Fibroblast of the conjunctiva (primary cell): Measurements from ENCODE around the gene EXPH5.
"Not testable (repeated sequence)": the region's sequence is repeated elsewhere in the genome, so short reads cannot be mapped to it uniquely, and the experiment has no call there.

Experiments
- DNase-seq: peaks from one replicate; pipeline ENCODE4 v3.0.0-alpha.2; 2010; ENCODE audit warnings: low read depth

EXPH5 gene, protein sequence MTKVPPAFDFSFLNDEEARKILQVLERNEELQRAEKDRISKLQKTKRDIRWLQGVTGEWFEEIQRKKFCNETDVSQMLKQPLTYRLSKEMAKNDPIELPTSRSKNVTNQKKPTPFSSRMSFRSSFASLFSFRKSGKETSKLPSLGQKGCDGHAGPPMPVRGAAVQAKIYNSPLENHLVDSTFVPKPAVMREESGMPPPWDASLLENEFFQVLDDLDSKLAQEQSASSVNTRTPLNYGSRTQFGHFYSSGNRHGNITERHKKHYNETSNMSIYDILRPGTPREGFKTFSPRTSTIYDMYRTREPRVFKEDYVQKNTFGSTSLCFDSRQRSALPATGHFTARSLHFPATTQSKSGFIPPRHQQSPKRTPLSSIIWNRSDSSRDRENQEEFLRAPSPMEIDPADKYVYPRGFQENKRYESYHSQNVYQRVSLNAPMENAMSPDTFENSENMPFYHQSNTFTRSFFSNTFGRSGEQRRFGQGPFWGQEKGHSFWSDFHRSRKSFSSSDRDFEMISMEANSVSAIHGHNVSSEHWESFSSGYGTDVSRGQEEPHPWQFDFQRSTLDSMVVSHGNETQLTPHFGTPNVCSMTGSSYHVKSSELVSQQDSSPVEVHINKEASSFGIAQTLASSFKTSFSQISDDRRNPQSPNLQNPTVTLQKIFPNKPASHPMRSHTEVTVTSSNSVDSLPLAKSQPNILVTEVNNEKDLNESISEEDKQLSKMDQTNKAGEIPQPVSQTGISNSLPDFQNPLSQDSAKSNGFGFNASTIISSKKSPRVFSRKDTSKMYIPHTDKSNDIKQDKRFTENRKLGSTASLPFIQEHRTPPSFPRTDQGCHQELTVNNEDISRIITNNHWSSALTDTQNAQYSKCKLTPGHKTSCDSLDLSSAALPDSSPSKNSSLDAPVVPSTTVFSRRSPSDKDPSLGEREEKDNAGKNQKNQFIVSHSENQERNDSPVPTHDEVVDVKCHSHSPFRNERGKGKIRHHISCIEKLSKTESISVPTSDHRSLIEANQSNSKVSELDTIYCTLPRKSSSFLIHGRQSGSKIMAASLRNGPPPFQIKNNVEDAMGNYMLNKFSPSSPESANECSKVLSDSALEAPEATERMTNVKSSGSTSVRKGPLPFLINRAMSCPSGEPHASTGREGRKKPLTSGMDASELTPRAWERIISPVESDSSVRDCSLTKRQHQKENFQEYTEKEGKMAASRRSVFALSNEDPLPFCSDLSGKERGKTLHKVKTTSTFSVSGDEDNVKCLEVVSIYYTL (N-terminal part only)

DNA sequence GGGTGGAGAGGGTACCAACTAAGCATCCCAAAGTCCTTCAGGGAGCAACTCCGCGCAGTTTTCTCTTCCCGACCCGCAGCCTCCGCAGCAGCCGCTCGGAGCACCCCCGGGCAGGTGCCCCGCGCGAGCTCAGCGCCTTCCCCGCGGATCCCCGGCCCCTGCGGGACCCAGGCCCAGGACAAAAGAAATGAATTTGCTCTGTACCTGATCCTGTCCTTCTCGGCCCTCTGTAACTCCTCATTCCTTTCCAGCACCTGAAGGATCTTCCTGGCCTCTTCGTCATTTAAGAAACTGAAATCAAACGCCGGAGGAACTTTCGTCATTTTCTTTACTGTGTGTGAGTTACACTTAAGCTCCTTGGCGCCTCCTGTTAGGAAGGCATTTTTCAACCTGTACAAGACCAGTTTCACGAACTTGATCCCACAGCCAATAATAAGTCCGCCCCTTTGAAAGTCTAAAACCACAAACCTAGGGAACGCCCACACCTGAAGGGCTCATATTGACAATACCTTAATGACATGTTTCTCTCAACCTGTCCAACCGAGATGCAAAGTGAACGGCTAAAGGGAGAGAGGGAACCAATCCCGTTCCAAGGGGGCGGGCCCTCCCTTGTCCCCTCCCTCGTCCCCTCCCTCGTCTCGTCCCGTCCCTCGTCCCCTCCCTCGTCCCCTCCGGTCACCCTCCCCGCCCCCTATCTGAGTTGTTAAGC is at the start of gene EXPH5:
Gene EXPH5 (minus strand): TSS at position 555 of the 709 bp plus-strand sequence. CDS start 232 bp downstream, at position 323.
- peak; percentile 12 for DNase-seq

DNA sequence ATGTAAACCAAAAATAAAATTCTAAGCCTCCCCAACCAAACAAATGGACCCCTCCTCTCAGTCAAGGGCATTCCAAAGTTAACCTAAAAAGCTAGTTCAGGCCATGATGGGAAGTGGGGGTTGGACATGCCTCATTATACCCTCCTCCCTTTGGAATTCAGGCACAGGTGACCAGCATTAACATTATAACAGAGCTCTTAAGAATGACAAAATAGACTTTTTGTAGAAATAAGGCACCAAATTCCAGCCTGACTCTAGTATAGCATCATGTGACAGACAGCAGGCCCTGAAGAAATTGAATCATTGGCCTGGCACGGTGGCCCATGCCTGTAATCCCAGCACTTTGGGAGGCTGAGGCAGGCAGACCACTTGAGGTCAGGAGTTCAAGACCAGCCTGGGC is 48.2 kb upstream of the EXPH5 start:
- DNase-seq = not testable (repeated sequence)

DNA sequence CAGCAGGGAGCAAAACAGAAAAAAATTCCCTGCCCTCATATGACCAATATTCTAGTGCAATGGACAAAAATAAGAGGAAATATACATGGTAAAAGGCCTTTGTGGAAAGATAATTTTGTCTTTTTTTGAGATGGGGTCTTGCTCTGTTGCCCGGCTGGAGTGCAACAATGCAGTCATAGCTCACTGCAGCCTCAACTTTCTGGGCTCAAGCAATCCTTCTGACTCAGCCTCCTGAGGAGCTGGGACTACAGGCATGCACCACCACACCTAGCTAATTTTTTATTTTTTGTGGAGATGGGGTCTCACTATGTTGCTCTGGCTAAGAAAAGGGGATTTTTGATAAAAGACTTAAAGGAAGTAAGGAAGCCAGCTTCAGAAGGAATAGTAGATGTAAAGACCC is 45.6 kb upstream of the EXPH5 start:
- no peak for DNase-seq

DNA sequence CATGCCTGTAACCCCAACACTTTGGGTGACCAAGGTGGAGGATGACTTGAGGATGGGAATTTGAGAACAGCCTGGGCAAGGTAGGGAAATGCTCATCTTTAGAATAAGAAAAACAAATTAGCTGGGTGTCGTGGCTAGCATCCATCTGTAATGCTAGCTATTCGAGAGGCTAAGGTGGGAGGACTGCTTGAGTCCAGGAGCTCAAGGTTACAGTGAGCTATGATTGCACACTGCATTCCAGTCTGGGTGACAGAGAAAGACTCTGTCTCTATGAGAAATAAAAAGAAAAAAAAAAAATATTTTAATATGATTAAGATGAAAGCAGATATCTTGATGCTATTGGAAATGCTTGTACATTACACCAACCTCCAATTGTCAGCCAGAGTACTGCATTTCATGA is 42.7 kb upstream of the EXPH5 start:
- no peak for DNase-seq

DNA sequence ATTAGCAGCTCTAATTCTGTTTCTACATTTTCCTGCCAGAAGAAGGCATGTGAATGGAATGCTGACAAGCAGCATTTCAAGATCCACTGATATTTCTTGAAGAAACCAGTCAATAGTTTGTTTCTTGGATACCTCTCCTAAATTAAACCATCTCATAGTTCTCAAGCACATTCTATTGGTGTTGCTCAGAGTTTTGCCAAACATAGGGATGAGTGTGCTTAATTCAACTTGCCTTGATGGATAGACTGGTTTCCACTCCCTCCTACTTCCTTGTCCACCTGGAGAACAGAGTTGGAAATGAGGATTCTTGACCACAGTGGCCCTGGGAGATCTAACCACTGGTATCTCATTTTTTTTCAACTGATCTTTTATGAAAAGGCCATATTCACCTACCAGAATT is 41.5 kb upstream of the EXPH5 start:
- DNase-seq = no peak

DNA sequence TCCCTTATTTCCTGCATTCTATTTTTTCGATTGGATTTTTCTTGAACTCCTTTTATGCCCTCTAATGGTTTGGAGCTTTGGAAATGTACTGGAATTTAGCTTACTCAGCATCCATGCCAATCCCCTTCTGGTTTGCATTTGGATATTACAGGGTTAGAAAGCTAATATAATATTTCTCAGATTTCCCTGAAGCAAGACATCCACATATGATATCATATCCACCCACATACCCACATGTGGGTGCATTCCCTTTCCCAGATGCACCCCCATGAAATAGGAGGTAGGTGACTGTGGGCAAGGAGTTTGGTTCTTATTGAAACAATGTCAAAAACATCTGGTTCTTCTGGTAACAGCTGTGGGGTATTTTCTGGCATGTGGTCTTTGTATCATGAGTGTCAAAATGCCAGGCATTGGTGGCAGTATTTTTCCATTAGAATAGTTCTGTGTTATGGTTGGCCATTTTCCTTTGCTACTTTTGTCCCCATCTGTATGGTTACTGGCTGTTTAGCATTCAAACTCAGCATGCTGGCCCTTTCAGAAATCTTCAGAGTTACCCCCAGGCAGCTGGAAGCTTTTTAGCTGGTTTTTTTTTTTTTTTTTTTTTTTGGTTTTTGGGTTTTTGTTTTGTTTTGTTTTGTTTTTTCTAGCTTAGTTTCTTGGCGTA is 38.6 kb upstream of the EXPH5 start:
- DNase-seq = no peak

DNA sequence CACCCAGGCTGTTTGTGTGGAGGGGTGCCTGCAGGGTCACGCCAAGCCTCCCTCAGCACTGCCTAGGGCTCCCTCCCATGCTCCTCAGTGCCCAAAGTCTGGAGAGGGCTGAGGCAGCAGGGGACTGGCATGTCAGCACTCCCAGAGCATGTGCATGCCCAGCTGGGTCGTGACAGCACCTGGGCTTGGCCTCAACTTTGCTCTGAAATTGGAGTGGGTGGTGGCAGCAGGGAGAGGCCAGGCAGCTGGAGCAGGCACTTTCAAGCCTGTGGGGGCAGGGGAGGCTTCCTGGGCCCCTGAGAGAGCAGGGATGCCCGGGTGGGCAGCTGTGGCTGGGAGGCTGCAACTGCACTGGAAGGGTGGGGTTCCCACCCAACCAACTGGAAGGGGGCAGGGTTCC is 35.7 kb upstream of the EXPH5 start:
- no peak for DNase-seq

DNA sequence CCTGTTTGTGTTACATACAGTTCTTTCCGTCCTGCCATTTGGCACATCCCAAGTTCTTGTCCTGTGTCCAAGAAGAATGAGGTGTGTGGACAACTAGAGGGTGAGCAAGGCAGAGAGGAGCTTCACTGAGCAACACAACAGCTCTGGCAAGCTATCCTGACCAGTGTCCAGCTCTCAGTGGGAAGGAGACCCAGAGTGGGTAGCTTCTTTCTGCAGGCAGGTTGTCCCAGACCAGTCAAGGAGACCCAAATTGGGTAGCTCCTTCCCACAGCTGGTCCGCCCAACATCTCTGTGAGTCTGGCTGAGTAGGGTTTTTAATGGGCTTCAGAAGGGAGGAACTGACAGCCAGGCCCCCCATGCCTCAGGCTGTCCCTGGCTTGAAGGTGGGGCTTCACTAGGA is 35.2 kb upstream of the EXPH5 start:
- no peak for DNase-seq

DNA sequence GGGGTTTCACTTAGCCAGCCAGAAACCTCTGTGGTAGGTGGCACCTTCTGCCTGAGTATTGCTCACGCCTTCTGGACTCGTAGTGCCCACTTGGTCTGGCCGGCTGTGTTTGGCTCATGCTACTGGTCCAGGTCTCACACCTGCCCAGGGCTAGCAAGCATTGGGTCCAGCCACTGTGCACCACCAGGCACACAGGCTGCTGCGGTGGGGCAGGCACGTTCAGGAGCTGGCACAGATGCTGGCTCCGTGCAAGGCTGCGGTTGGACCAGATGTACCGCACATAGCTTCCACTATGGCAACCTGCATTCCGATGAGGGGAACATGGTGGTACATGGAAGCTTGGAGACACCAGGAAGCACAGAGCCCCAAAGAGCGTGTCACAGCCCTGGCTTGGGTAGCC is 34.8 kb upstream of the EXPH5 start:
- DNase-seq = no peak

DNA sequence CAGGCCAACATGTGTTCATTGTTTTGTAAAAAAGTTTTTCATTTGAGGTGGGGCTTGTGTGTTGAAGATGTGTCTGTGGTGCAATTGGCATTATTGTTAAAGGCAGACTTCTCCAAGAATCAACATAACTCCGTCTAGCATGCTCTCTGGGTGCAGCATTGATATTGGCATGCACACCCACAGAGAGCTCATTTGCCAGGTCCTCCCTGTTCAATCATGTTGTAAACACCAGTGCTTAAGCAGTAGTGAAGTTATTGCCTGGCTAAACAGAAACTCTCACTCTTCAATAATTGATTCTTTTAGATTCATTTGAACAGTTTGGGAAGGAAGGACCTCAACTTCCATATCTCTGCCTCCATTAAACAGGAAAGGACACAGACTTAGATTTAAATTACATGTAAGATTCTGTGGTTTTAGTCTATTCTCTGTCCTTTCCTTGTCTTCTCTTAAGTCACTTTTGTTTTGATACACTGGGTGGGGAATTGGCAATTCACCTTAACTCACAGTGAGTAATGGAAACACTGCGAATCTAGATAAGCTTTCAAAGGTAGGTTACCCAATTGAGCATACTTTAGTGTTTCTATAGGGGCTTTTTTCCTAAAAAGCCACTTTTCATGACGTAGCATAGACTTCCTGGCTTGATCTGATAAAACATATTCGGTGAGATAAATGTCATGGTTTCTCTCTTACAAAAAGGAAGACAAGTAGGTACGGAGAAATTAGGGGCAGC is 30.8 kb upstream of the EXPH5 start:
- DNase-seq = no peak

DNA sequence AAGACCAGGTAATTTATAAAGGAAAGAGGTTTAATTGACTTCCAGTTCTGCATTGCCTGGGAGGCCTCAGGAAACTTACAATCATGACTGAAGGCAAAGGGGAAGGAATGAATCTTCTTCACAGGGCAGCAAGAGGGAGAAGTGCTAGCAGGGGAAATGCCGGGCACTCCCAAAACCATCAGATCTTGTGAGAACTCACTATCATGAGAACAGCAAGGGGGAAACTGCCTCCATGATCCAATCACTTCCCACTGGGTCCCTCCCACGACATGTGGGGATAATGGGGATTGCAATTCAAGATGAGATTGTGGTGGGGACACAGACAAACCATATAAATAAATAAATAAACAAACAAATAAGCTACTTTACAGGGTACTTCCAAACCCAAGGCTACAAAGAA is 28.8 kb upstream of the EXPH5 start:
- DNase-seq = no peak

DNA sequence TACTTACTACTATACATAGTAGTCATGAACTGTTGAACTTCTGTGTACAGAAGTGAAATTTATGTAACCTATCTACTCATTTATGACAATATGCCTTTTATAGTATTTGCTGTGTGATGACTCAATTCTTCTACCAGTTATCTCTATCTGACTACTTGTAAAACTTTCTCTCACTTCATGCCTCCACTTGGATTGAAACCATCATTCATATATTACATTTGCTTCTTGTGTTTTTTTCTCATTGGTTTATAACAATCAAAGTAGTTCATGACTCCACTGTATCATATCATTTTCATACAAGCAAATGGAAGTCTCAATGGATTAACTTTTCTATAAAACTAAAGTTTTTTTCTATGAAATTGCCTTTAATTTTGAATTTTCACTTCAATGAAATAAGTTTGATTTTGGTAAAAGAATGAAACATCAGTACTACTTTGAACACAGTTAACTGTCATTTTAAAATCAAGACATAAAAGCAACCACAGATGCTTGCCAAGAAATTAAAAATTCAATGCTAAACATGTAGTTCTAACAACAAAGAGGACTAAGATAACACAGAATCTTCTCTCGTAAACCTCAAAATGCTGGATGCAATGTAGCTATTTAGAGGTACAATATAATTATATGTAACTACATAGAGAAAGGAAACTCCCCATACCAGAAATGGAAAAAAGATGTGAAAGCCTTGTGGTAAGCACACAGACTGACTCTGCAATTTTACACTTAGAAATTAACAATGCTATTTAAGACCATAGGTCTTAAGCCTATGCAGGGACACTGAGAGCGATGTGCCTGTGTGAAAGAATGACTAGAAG is 27.6 kb upstream of the EXPH5 start:
- no peak for DNase-seq

DNA sequence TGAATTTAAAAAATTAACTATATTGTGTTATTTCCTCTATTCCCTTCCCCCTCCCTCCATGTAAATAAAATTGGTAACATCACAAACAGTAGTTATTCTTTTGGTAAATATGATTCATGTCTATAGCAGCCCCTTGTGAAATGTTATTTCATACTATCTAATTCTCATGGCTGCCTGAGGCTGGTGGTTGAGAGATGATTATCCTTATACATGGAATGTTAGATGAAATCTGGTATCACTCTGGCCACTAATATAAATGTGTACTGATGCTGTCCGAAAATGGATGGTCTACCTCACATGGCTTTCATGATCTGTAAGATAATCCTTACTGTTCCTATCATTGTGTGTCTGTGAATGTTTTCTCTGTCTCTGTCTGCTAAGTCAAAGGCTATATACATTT is 25.0 kb upstream of the EXPH5 start:
- no peak for DNase-seq

DNA sequence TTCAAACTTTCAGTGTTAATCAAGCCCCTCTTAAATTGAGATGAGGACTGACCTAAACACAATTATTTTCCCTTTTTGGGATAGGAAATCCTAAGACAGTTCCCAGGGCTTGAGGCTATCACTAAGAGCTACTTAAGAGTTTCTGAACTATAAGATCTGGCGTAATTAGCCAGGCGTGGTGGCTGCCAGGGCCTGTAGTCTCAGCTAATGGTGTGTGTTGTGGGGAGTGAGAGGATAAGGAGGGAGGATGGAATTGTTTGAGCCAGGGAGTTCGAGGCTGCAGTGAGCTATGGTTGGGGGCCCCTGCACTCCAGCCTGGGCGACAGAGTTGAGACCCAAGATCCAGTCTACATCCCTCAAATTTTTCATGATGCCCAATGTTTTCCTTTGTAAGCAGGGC is 23.5 kb upstream of the EXPH5 start:
- DNase-seq = no peak

DNA sequence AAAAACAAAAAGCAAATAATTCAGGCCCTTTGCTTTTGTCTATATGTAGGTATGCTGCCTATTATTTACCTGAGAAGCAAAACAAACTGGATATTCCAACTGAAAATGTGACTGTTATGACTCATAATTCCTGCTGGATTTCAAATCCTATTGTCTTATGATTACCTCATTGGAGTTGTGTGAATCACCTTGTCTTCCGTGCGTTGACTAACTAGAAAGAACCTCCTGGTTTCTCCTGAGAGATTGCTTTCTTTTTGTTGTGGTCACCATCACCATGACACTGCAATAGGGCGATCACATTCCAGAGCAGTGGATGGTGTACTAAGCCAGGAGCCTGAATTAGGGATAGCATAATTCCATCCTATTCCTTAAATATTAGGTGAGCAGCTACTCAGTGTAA is 23.0 kb upstream of the EXPH5 start:
- no peak for DNase-seq

DNA sequence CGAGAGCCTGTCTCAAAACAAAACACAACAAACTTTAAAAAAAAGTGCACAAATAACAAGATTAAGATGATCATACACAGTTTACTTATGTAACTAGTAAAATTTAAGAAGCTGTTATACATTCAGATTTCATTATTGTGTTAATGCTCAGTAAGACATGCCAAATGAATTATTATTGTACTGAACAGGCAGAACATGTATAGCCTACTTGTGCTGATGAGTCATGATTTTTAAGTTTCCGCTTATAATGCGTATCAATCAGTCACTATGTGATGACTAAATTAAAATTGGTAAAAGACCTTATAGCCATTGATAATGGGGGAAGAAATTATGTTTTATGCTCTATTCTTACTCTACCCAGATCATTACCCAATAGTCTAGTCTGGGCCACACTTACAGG is 20.5 kb upstream of the EXPH5 start:
- no peak for DNase-seq

DNA sequence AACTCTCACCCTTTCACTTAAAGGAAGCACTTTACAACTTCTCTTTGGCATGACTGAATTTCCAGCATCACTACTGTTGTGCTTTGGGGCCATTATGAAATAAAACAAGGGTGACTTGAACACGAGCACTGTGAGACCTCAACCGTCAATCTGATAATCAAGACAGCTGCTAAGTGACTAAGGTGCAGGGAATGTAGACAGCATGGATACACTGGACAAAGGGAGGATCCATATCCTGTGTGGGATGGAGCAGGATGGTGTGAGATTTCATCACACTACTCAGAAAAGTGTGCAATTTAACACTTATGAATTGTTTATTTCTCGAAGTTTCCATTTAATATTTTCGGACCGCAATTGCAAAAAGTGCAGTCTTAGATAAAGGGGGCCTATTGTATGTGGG is 16.1 kb upstream of the EXPH5 start:
- DNase-seq = no peak

DNA sequence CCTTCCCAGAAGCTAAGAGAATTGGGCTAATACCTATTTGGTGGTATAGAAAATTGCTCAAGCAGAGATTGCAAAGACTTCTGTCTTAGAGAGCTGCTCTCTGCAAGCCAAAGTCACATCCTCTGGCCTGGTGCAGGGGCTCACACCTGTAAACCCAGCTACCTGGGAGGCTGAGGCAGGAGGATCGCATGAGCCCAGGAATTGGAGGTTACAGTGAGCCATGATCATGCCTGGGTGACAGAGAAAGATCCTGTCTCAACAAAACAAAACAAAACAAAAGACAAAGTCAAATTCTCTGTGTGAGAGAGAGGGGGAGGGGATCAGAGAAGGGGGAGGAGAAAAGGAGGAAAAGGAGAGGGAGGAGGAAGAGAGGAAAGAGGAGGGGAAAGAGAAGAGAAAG is 15.0 kb upstream of the EXPH5 start:
- DNase-seq = no peak

DNA sequence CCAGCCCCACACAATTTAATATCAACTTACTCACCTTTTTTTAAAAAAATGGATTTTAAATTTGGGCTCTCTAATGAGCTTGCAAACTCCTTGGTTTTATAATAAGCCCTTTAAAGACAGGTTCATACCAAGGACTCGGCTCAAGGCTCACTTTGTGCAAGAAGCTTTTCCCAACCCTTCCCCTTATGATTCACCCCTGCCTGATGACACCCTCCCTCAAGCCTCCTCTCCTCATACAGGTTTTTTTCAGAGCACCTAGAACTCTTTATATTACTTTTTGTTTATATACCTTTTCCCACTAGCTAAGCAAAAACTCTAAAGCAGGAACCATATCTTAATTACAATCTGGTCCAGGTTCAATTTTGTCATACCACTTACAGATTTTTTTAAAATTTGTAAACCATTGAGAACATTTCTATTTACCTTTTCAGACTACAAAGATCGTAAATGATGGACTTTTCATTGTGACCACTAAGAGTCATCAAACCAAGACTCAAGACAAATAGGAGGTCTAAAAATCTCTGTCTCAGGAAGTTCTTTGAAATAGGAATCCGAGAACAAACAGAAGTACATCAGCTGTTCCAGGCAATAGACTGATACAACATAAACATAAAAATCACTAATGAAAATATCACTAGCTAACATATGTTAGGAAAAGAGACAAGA is 13.1 kb upstream of the EXPH5 start:
- no peak for DNase-seq
